ENCODE measurements around the gene PPP1R1A.

DNA sequence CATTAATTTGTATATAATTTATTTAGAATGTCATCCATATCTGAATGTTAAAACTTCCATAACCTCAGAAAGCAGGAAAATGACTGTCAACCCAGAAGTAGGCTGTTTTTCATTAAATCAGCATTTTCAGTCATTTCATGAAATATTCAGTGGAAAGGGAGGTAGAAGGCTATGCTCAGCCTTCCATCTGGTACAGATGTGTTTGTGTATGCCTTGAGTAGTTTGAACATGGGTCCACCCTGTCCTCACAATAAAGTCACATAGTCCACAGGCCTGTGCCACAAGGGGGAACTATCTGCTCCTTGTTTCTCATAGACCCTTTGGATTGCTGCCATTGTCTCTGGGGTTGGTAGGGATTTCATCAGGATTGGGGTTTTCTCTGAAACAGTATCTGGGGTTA lies 37.1 kb upstream of the PPP1R1A start:
- no peak for TF ChIP-seq CTCF (IDR thresholded peaks at IDR 0.05)
- no peak for TF ChIP-seq EZH2 (IDR thresholded peaks at IDR 0.05; ENCODE audit: borderline replicate concordance, insufficient read depth, low read depth, low read length, poor library complexity, severe bottlenecking)

All from B cell (primary cell).